Thoracic aorta (tissue), 2 donors: ENCODE results near the gene CAMK1D. TPM values are rescaled to one million over a fixed set of nuclear protein-coding genes. Genes with fewer than 3 reads are reported as not detected.

Source experiments
- ATAC-seq: fragments of 150-250 bp; one replicate; pipeline ENCODE4 v1.8.0; 2017; ENCODE audit warnings: low read depth; ENCODE audit not compliant: insufficient number of reproducible peaks, low FRiP score
- DNase-seq: peaks from one replicate; pipeline ENCODE4 v3.0.0-alpha.2; 2020; ENCODE audit warnings: low spot score
- H3K27ac ChIP-seq, 2 donors: fragments of 200-600 bp; sonication (generic); 1 replicate in 1 of 2; 2 replicates in 1 of 2; pipeline ENCODE4 v1.5.1; 2016; ENCODE audit warnings: mild to moderate bottlenecking in 2 of 2, moderate library complexity in 2 of 2
- H3K27me3 ChIP-seq: fragments of 200-600 bp; sonication (generic); replicated peaks from 2 replicates; pipeline ENCODE4 v1.6.0; 2016; ENCODE audit warnings: mild to moderate bottlenecking; ENCODE audit not compliant: insufficient read depth
- H3K36me3 ChIP-seq: fragments of 200-600 bp; sonication (generic); one replicate; pipeline ENCODE4 v1.5.1; 2016
- H3K4me1 ChIP-seq, 2 donors: fragments of 200-600 bp; sonication (generic); 1 replicate in 1 of 2; 2 replicates in 1 of 2; pipeline versions ENCODE4 v1.5.1 to v1.6.0; 2016; ENCODE audit warnings: low read depth in 2 of 2, mild to moderate bottlenecking in 1 of 2; ENCODE audit not compliant: control insufficient read depth in 1 of 2
- H3K4me3 ChIP-seq: fragments of 200-600 bp; sonication (generic); 2 replicates; pipeline ENCODE4 v1.5.1; 2016; ENCODE audit warnings: mild to moderate bottlenecking
- H3K9me3 ChIP-seq: fragments of 200-600 bp; sonication (generic); 2 replicates; pipeline ENCODE4 v1.5.1; 2016
- total RNA-seq, 2 donors: library from RNA; depleted of rRNA; stranded (reverse); fragments of >200 nt; gene quantifications; one replicate each; pipeline versions ENCODE4 v1.1.0 to v1.2.3, GENCODE V29; 2016
- TF ChIP-seq, protein P1 (sequence below): fragments of 200-600 bp; sonication (generic); IDR thresholded peaks from one replicate; pipeline ENCODE4 v1.5.1; 2019; ENCODE audit warnings: antibody characterized with exemption

The CAMK1D gene
- total RNA-seq, 2 donors from 2014 or later: 8.7 to 11.2 TPM

DNA sequence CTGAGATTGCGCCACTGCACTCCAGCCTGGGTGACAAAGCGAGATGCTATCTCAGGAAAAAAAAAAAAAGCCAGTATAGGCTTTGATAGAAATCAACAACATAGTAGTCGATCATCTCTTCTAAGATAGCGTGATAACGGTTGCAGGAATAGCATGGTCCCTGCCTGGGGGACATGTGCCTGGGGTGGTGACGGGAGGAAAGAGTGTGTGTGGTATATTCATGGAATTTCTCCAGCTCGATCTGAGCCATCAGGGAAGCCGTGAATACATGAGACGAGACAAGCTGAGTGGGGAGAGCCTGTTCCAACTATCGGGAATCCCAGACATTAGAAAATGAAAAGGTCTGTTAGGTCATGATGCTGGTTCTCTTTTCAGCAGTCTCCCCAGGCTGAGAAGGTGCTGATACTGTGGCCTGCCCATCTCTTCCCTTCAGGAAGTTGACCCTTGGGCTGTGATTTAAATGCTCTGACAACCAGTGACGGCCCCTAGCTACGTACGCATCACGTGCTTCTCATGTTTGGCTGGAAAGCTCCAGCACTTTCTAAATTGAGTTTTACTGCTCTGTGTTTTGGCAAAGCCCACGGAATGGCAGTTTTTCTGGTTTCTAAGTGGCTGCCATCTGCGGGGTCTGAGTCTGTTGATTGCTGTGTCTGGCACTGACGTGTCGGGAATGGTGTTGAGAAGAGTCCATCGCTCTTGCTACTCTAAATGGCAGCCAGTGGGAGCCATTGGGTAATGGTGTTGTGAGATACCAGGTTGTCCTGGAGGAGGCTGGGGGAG is 422.8 kb downstream of the CAMK1D start:
- no peak for DNase-seq
- Histone ChIP-seq H3K27ac (no peak overlapping the region), H3K36me3 (no peaks in the 10 kb centered on the region), H3K4me1 (no peaks in the 10 kb centered on the region), H3K27me3 (no peaks in the 10 kb centered on the region), H3K4me3 (no peak overlapping the region), H3K9me3 (no peaks in the 10 kb centered on the region)
- no peak for ATAC-seq
- TF ChIP-seq, protein P1, sequence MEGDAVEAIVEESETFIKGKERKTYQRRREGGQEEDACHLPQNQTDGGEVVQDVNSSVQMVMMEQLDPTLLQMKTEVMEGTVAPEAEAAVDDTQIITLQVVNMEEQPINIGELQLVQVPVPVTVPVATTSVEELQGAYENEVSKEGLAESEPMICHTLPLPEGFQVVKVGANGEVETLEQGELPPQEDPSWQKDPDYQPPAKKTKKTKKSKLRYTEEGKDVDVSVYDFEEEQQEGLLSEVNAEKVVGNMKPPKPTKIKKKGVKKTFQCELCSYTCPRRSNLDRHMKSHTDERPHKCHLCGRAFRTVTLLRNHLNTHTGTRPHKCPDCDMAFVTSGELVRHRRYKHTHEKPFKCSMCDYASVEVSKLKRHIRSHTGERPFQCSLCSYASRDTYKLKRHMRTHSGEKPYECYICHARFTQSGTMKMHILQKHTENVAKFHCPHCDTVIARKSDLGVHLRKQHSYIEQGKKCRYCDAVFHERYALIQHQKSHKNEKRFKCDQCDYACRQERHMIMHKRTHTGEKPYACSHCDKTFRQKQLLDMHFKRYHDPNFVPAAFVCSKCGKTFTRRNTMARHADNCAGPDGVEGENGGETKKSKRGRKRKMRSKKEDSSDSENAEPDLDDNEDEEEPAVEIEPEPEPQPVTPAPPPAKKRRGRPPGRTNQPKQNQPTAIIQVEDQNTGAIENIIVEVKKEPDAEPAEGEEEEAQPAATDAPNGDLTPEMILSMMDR: no peak

- TF ChIP-seq, protein P1: no peak
- no peaks in the 10 kb centered on the region for H3K4me1 ChIP-seq
- H3K27me3 ChIP-seq: no peaks in the 10 kb centered on the region
- no peak for DNase-seq
- H3K27ac ChIP-seq: no peak overlapping the region
- H3K9me3 ChIP-seq: no peaks in the 10 kb centered on the region
- no peak for ATAC-seq
- H3K4me3 ChIP-seq: no peak overlapping the region
- no peaks in the 10 kb centered on the region for H3K36me3 ChIP-seq
Observed at GRCh38 chr10:12772797-12773587, 423.6 kb downstream of the CAMK1D start.

GRCh38 chr10:12774204-12774894 is 425.0 kb downstream of the CAMK1D start:
- no peak overlapping the region for H3K27ac ChIP-seq
- no peaks in the 10 kb centered on the region for H3K27me3 ChIP-seq
- ATAC-seq (no peak), DNase-seq (no peak)
- TF ChIP-seq, protein P1: no peak
- H3K4me1 ChIP-seq: no peaks in the 10 kb centered on the region
- no peak overlapping the region for H3K4me3 ChIP-seq
- H3K36me3 ChIP-seq: no peaks in the 10 kb centered on the region
- no peaks in the 10 kb centered on the region for H3K9me3 ChIP-seq

DNA sequence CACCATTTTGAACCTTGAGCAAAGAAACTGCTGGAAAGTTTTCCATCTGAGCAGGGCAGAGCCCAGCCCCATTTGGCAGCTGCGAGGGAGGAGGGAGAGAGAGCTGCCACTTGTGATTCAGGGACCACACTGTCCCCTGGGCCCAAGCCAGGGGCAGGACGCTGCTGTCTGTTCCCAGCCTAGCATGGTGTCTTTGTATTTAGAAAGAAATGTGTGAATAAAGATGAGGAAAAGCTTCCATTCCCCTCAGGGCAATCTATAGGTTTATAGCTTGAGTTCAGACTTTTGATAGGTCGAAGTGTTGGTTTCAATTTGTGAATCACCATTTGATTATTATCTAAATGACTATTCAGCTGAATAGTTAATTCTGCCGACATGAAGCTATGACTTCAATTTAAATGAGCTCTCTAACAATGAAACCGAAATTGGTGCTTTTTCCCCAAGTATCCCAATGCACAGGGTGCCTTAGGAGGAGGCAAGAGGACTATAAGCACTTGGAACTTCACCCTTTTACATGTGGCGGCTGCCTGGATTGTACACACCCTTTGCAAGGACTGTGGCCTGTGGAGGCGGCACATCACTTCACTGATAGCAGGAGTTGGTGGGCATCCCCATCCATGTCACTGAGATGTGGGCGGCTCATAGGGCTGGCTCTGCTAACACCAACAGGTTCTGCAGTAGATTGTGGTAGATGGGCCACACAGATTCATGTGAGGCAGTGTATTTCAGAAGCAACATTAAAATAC is 428.7 kb downstream of the CAMK1D start:
- peaks cover 0 to 4% of the 10 kb centered on the region in 2 donors for H3K4me1 ChIP-seq
- H3K9me3 ChIP-seq: no peaks in the 10 kb centered on the region
- no peak overlapping the region for H3K4me3 ChIP-seq
- H3K27ac ChIP-seq: no peak overlapping the region
- TF ChIP-seq, protein P1: no peak
- H3K27me3 ChIP-seq: no peaks in the 10 kb centered on the region
- no peaks in the 10 kb centered on the region for H3K36me3 ChIP-seq
- DNase-seq (no peak), ATAC-seq (no peak)
